Stimulated activated naive CD4-positive, alpha-beta T cell treated with Interleukin-2 at 50 U/mL for 16 hours (primary cell): ENCODE data around the gene TBC1D5.

Source experiments
- DNase-seq: peaks from one replicate; lab custom pipeline; 2025; lab: John Stamatoyannopoulos, UW

Gene TBC1D5

DNA sequence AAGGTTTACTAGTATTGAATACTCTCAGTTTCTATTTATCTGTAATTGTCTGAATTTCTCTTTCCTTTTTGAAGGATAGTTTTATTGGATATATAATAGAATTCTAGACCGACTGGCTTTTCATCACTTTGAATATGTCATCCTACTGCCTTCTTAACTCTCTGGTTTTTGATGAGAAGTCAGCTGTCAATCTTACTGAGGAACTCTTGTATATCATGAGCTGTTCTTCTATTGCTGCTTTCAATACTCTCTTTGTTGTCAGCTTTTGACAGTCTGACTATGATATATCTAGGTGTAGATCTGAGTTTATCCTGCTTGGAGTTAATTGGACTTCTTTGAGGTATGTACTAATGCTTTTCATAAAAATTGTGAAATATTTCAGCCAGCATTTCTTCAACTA, 523.8 kb downstream of the TBC1D5 start:
- no peak for DNase-seq

DNA sequence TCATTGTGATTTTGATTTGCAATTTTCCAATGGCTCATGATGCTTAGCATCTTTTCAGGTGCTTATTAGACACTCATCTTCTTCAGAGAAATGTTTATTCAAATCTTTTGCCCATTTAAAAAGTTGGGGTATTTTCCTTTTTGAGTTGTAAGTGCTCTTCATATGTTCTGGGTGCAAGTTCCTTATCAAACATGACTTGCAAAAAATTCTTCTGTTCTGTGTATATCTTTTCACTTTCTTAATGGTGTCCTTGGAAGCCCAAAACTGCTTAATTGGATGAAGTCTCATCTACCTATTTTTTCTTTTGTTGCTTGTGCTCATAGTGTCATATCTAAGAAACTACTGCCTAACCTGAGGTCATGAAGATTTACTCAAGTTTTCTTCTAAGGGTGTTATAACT, 524.8 kb downstream of the TBC1D5 start:
- no peak for DNase-seq

DNA sequence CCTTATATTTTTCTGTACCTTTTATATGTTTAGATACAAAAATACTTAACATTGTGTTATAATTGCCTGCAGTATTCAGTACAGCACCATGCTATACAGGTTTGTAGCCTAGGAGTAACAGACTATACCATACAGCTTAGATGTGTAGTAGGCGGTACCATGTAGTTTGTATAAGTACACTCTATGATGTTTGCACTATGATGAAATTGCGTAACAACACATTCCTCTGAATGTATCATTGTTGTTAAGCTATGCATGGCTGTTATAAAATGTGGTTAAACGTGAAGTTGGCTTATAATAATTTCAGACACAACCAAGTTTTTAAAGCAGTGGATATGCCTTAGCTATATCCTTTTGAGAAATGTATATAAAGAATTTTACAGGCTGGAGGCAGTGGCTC, 529.3 kb downstream of the TBC1D5 start:
- DNase-seq, result no peak

DNA sequence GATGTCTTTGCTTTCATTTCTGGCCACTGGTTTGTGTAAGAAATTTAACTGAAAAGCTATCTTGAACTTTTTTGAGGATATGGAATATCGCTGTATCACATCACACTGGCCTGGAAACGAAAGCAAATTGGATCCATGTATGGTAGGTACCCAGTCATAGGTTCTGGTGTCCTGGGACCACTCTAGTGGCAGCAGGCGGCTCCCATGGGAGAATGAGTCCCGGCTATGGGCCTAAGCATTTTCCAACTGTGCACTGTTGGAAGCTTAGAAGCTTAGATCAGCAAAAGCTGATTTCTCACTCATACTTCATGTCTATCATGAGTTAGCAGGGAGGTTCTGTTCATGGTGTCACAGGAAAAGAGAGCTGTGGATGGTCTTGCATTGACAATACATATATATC, 534.5 kb downstream of the TBC1D5 start:
- DNase-seq, result no peak

DNA sequence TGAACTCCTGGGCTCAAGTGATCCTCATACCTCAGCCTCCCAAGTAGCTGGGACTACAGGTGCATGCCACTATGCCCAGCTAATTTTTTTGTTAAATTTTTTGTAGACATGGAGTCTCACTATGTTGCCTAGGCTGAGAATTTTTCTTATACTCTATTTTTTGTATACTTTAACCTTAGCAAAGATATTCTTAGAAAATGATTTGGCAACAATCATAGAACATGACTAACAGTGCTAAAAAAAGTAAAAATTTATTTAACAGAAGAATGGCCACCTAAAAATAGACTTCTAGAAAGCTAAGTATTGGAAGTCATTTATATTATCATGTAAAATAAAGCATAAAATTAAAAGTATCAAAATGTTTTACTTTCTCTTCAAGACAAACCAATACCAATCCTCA, 535.4 kb downstream of the TBC1D5 start:
- no peak for DNase-seq

DNA sequence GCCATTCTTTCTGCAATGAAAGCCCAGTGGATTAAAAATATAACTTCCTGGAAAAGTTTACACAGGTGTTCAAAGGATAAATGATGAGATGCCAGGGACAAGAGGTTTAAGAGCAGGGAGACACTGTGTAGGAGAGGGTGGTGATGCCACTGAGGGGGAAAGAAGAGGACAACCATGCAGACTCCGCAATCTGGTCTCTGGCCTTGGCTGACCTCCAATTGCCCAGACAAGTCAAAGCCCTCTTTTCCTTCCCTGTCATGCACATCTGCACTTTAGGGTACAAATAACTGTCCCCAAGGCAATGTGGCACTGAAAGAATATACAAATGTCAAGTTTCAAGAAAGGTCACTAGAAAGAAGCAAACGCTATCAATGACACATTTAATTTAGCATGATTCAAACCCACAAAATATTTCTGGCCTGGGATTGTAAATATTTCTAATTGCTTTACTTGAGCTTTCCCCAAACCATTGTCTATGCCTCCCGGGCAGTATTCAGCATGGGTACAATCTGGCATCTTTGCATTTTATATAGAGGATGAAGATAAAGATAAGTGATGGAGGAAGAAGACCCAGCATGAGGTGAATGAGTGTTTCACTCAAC, 538.3 kb downstream of the TBC1D5 start:
- DNase-seq, result no peak

DNA sequence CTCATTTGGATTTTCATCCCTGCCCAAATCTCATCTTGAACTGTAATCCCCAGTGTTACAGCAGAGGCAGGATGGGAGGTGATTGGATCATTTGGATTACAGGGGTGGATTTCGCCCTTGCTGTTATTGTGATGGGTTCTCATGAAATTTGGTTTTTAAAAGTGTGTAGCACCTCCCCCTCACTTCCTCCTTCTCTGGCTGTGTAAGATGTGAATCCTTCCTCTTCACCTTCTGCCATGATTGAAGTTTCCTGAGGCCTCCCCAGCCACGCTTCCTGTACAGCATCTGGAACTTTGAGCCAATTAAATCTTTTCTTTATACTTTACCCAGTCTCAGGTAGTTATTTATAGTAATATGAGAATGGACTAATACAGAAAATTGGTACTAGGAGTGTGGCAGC, 540.9 kb downstream of the TBC1D5 start:
- DNase-seq, result no peak

DNA sequence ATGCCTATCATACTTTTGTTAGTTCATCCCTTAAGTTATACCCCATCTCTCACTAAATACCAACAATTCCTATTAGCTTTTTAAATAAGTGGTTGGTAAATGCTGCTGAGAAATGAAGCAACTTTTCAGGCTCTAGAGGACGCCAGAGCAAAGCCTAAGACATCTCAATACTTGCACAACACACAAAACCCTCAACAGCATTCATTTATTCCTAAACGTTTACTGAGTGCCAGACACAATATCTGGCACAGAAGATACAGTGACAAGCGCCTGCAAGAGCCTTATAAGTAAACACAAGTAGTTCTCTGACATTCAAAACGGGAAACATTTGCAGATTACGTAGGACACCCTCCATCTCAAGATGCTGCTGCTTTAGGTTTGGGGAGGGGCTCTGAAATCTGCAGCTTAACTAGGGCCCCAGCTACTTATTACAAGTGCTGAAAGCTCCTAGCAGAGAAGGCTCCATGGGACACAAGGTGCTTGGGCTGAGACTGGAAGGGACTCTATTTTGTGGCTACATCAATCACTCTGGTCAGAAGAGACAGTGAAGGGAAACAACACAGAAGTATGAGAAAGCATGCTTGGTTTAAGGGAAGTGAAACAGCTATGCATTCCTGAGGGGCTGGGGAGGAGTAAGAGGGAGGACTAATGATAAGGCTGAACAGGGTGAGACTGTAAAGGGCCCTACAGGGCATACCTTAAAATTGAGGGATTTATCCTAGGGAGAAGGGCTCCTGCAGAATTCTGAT, 546.4 kb downstream of the TBC1D5 start:
- no peak for DNase-seq

DNA sequence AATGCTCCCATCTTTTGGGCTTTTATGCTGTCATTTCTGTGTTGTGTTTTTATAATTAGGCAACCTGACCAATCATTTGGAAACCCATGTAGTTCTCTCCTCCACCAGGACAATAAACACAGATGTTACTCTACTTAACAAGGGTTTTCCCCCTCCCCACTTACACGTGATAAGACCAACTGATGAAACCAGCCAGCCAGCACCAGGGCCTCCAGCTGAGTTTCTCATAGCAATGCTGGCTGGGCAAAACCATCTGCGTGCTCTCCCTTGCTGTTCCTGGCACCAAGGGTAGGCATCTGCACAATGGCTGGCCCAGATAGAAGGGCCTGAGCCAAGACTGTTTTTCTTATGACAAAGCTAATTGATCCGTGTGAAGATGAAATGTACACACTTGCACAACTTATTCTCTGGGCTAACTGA, 547.2 kb downstream of the TBC1D5 start:
- DNase-seq, result no peak

DNA sequence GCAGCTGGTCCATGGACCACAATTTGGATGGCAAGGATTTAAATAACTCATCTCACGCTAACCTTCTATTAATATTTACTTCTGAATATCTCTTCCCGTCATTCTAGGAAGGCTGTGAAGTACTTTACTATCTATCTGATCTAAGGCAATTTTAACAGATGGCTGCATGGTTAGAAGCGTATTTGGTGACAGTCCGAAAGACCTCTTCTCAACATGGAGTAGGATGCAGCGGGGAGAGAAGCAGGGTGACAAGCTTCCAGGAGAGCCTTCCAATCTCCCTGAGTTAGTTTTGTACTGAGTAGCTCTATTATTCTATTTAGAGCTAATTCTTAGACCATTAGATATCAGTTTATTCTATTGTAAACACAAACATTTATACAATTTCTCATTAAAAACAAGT, 548.3 kb downstream of the TBC1D5 start:
- DNase-seq, result no peak

DNA sequence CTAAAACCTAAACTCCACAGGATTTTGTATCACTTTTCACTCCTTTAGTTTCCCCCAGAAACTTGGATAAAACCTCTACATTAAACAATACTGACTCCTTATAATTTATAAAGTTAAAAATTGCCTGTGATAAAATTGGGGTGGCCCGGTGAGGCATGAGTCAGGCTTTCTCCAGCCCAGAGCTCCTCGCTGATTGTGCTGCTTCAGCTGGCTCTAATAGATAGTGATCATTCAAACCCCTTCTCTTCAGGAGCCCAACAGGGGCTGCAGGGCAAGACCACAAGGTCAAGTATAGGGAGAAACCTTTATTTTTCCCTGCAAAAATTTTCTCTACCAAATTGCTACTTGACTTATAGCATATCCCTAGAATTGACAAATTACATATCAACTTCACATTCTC, 549.4 kb downstream of the TBC1D5 start:
- no peak for DNase-seq

DNA sequence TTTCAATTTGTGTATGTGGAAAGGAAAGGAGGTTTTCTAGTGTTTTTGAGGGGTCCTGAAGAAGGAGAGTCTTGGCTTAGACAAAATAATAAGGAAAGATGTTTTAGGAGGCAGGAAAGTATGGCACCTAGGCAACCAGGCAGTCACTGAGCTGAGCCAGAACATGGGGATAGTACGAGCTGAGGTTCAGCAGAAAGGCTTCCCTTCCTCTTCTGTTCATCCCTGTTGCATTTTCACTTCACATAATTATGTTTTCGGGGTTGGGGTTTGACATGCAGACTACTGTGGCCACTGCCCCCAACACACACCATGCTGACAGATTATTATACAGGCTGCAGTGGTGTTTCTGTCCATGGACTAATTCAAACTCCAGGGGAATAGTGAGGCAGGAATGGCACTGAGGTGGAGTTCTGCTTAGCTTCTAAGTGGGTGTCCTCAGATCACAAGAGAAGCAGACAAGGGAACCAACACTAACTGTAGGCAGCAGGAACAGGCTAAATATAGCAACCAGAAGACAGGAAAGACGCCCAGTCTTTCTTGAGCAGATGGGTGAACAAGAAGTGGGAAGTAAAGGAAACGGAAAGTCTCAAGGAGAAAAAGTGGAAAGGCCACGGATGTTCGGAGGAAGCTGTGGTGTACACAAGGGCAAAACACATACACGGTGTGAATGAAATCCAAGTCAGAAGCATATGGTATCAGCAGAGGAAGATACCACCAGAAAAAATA, 551.9 kb downstream of the TBC1D5 start:
- DNase-seq, result no peak

DNA sequence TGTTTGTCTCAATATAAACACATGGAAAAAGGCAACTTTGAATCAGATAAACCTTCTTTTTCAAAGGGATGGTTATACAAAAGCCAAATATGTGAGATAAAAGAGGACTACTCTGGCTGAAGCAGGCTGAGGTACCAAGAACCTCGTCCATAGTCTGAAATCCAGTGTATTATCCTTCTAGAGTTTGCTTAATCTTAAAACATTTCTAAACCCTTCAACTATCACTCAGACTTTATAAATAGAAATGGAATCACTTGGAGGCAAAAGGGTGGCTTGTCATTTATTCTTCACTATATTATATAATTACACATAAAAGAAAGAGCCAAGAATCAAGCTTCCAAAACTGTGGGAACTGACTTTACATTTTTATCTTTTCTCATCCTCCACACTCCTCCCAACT, 554.1 kb downstream of the TBC1D5 start:
- DNase-seq, result no peak

DNA sequence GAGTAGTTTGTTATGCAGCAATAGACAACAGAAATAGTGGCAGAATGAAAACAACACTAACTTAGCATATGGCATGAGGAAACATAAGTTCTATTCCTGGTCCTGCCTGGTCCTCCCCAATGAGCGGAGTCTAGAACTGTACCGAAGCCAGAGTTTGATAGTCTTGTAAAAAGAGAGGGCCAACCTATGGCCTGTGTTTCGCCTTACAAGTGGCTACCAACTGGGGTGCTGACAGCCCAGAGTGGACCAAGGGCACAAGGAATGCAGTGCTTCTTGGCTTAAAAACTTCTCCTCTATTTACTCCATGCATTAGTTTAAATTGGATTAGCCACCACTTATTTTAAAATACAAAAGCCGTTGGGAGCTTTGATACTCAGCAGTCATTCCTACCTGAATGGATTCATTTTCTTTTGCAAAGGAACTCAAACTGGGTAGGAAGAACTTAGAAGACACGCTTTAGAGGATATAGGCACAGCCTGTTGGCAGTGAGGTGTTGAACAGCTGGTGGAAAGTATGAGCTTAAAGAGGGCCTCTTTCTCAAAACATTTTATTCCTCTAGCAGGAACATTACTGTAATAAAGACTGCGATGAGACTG, 554.7 kb downstream of the TBC1D5 start:
- DNase-seq, result no peak

DNA sequence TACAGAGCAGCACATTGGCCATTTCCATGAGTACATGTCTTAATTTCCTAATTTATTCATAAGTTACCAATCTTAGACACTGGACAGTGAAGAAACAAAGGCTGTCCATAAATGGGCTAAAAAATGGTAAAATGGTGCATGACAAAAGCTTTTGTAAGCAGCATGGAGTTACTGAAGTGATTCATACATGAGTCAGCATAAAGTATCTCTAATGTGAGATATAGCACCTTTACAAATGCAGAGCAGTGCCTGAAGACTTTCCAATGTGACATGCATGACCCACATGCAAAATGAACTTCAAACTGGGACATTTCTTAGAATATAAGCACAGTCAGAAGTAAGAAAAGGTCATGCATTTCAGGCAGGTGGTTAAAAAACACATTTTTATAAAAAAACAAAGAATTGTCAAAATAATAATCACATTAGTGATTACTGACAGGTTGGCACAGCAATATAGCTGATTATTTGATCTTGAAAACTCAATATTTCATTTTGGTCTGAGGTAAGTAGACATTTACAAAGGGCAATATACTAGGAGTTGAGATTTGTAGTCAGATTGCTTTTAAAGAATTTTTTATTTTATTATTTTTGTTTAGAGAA, 558.4 kb downstream of the TBC1D5 start:
- no peak for DNase-seq

DNA sequence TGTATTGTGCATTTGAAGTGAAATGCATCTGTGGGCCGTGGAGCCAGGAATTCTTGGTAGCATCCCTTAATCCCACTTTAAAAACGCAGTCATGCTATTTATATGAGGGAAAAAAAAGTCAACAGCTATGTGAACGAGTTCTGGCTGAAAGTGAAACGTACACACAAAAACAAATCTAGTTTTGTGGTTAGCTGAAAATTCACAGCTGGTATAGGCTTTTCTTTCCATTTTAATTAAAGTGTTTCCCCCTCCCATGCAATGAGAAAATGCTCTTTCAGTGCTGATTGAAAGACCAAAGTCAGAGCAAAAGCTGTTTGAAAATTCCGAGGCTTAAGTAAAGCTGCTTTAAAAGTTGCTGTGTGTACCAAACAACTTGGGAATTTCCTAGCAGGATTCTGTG, 560.3 kb downstream of the TBC1D5 start:
- no peak for DNase-seq

DNA sequence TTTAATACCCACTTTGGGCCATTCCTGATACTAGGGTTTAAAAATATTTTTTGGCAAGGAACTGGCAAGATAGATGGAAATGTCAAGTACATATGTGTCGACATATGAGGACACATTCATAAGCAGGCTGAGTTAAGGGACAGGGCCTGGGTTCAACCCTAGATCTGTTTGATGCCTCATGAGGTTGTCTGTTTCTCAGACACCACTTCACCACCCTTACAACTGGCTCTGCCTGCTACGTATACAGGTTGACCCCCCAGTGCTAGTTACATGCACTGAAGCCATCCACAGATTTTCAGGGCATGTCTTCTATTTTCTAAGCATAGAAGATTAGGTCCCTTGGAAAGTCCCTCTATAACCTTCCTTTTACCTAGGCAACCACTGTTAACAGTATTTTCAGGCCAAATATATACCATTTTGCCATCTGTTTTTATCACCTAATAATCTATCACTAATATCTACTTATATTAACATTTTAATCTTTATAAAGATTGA, 561.0 kb downstream of the TBC1D5 start:
- DNase-seq, result no peak

DNA sequence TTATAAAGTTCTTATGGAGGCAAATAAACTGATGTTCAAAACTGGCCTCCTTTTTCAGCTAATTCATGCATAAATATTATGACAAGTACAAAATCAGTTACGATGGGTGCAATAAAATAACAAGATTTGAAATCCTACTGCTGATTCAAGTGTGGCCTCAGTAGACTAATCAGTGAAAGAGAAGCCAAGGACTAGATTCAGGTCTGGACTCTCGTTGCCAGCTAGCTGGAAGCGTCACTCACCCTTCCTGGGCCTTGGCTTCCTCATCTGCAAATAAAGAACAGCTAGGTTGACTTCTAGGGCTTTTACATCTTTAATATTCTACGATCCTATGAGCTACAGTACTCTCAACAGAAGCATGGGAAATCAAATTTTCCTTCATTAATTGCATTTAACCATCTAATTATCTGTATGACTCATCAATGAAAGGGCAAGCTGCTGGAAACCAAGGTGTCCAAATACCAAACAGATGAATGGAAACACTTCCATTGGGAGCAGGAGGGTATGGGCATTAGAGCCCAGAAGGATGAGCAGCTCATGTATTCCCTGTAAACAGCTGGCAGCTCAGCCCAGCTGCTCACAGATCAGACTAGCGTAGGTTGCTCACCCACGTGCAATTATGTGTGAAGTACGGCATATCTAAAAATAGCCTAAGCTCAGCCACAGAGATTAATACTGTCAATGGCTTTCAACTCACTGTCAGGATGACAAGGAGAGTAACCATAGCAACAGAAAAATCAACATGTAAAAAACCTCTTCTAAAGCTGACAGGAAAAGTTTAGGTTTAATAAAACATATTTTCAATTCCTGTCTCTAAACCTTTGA, 562.8 kb downstream of the TBC1D5 start:
- no peak for DNase-seq

DNA sequence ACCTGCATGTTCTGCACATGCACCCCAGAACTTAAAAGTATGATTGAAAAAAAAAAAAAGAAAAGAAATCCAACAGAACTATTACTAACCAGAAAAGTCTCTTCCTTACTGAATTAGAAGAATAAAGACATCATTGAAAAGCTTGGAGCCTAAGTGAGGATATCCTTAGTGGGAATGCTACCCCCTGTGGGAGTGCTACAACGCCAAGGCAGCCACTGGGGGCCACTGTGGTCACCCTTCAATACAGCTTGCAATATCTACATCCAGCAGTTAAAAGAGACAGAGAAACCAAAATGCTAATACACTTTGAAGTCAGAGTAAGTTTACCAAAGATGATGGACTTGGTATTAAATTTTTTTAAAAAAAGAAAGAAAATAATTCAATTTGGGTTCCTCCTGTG, 565.7 kb downstream of the TBC1D5 start:
- no peak for DNase-seq

DNA sequence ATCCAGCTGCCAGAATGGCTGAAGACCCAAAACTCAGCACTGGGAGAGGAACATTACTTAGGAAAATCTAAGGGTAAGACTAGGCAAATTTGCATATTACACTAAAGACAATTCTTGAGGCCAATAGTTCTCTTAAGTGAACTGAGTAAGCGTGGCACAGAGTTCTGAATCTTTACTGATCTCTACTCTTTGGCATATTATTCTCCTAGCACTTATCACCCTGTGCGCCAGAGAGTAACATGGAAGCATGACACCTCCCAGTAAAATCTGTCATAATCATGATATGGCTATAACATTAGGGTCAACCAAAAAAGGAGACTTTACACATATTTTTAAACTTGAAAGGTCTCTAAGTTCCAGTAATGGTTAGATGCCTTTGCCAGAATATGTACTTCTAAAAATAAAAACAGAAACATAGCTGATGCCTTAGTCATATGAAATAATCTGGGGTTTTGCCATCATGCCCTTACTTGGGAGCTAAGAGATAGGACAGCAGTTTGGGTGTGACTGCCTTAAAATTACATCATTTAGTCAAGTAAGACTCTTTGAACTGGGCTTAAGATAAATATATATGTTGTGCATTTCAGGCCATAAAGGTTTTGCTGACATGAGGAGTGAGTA, 567.1 kb downstream of the TBC1D5 start:
- DNase-seq, result no peak

DNA sequence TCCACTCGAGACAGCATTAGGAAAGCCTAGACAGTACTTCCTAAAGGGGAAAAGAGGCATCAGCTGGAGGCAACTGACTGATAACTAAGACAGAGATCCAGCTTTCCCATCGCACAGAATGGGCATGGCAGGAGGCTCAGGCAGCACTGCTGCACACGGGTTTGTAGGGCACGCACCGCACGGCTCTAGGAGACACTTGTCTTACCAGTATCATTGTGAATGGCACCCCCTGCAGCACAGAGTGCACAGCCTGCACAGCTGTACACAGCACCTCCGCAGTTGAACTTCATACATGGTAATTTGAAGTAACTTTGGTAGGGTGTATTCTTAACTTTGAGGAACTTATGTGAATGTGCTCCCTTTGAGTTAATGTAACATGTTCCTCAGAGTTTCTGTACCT, 576.1 kb downstream of the TBC1D5 start:
- no peak for DNase-seq
